HepG2 (cell line): ENCODE results near the gene DPY19L3. TPM values are rescaled to one million over a fixed set of nuclear protein-coding genes. Genes with fewer than 3 reads are reported as not detected.
A peak's percentile ranks its signal among the peaks of the same experiment; 100 is the strongest.

ENCODE experiments used
- BCL6 ChIP-seq: IDR thresholded peaks from 2 replicates; pipeline ENCODE4 v1.6.1; 2016; ENCODE audit warnings: missing genetic modification reagents, missing compliant biosample characterization
- DNMT3B ChIP-seq: conservative IDR thresholded peaks from 2 replicates; pipeline ENCODE4 v1.6.1; 2016; ENCODE audit warnings: missing biosample characterization, control low read depth
- HOXA3 ChIP-seq: sonication (generic); formaldehyde crosslinking; IDR thresholded peaks from 2 replicates; pipeline ENCODE4 v1.5.0; 2020; ENCODE audit warnings: missing genetic modification reagents
- LBX2 ChIP-seq: sonication (generic); formaldehyde crosslinking; IDR thresholded peaks from 2 replicates; pipeline ENCODE4 v1.5.0; 2020; ENCODE audit warnings: missing genetic modification reagents, mild to moderate bottlenecking, borderline replicate concordance
- MYPOP ChIP-seq: sonication (generic); formaldehyde crosslinking; IDR thresholded peaks from 2 replicates; pipeline ENCODE4 v1.8.1; 2023; ENCODE audit warnings: mild to moderate bottlenecking, moderate library complexity, missing genetic modification reagents
- PITX1 ChIP-seq: sonication (generic); formaldehyde crosslinking; IDR thresholded peaks from 2 replicates; pipeline ENCODE4 v1.5.1; 2020; ENCODE audit warnings: mild to moderate bottlenecking, missing genetic modification reagents
- POLR2G ChIP-seq: fragments of 200-400 bp; formaldehyde crosslinking; IDR thresholded peaks from 2 replicates; pipeline ENCODE4 v1.6.1; 2018; ENCODE audit warnings: mild to moderate bottlenecking, low read depth, low read length, moderate library complexity
- REPIN1 ChIP-seq: sonication (generic); formaldehyde crosslinking; IDR thresholded peaks from 2 replicates; pipeline ENCODE4 v1.8.0; 2022; ENCODE audit warnings: missing genetic modification reagents, low read depth, mild to moderate bottlenecking, borderline replicate concordance
- SNAPC2 ChIP-seq: sonication (generic); formaldehyde crosslinking; IDR thresholded peaks from 2 replicates; pipeline ENCODE4 v1.8.1; 2022; ENCODE audit warnings: mild to moderate bottlenecking, missing genetic modification reagents
- SOX13 ChIP-seq, 3 experiments: fragments of 450-650 bp in 1 of 3; sonication (generic) in 1 of 3; formaldehyde crosslinking in 1 of 3; IDR thresholded peaks in 2 of 3; conservative IDR thresholded peaks in 1 of 3; 2 replicates each; pipeline versions ENCODE4 v1.5.0 to v1.6.1; 2016 to 2020; ENCODE audit warnings: antibody characterized with exemption in 1 of 3, mild to moderate bottlenecking in 1 of 3, missing compliant biosample characterization in 1 of 3, missing genetic modification reagents in 1 of 3, moderate library complexity in 1 of 3
- SOX6 ChIP-seq, 2 experiments: fragments of 450-650 bp in 1 of 2; sonication (generic) in 1 of 2; formaldehyde crosslinking in 1 of 2; IDR thresholded peaks; 2 replicates each; pipeline versions ENCODE4 v1.4.0 to v1.6.1; 2017 to 2020; ENCODE audit warnings: antibody characterized with exemption in 1 of 2, mild to moderate bottlenecking in 1 of 2, missing genetic modification reagents in 1 of 2
- YEATS2 ChIP-seq: sonication (generic); formaldehyde crosslinking; IDR thresholded peaks from 2 replicates; pipeline ENCODE4 v1.4.0; 2020; ENCODE audit warnings: missing genetic modification reagents, borderline replicate concordance
- ZBTB20 ChIP-seq: sonication (generic); formaldehyde crosslinking; IDR thresholded peaks from 2 replicates; pipeline ENCODE4 v1.8.1; 2023; ENCODE audit warnings: missing genetic modification reagents, low read depth, mild to moderate bottlenecking, borderline replicate concordance
- ZGPAT ChIP-seq: IDR thresholded peaks from 2 replicates; pipeline ENCODE4 v1.6.1; 2016; ENCODE audit warnings: mild to moderate bottlenecking
- ZNF138 ChIP-seq: sonication (generic); formaldehyde crosslinking; IDR thresholded peaks from 2 replicates; pipeline ENCODE4 v1.5.0; 2020; ENCODE audit warnings: mild to moderate bottlenecking, low read depth, missing genetic modification reagents
- ZNF230 ChIP-seq: sonication (generic); formaldehyde crosslinking; IDR thresholded peaks from 2 replicates; pipeline ENCODE4 v1.4.0; 2020; ENCODE audit warnings: mild to moderate bottlenecking, missing genetic modification reagents
- ZNF275 ChIP-seq: sonication (generic); formaldehyde crosslinking; IDR thresholded peaks from 2 replicates; pipeline ENCODE4 v1.8.0; 2022; ENCODE audit warnings: missing genetic modification reagents, mild to moderate bottlenecking, inconsistent platforms, borderline replicate concordance
- ZNF513 ChIP-seq: sonication (generic); formaldehyde crosslinking; conservative IDR thresholded peaks from 2 replicates; pipeline ENCODE4 v1.5.0; 2020; ENCODE audit warnings: missing genetic modification reagents
- ZNF749 ChIP-seq: sonication (generic); formaldehyde crosslinking; IDR thresholded peaks from 2 replicates; pipeline ENCODE4 v1.8.0; 2022; ENCODE audit warnings: mild to moderate bottlenecking, missing genetic modification reagents, moderate library complexity, borderline replicate concordance
- ZNF777 ChIP-seq: sonication (generic); formaldehyde crosslinking; IDR thresholded peaks from 2 replicates; pipeline ENCODE4 v1.4.0; 2020; ENCODE audit warnings: missing genetic modification reagents
- ZNF878 ChIP-seq: sonication (generic); formaldehyde crosslinking; IDR thresholded peaks from 2 replicates; pipeline ENCODE4 v1.8.1; 2023; ENCODE audit warnings: mild to moderate bottlenecking, missing genetic modification reagents, moderate library complexity
- polyA plus RNA-seq, 8 experiments: library from polyadenylated mRNA; depleted of rRNA in 3 of 8; stranded (reverse) in 7 of 8; unstranded in 1 of 8; fragments of >200 nt; fragmentation: Illumina TruSeq in 4 of 8; extraction: Trizol in 4 of 8; gene quantifications; 2 replicates each; pipeline versions ENCODE4 v1.2.1 to v1.2.3, GENCODE V29; 2011 to 2016; ENCODE audit warnings: low read depth in 4 of 8, missing spikeins in 1 of 8, mixed read lengths in 1 of 8; ENCODE audit not compliant: insufficient read depth in 1 of 8
- total RNA-seq, 5 experiments: library from RNA; depleted of rRNA; stranded (reverse); fragments of >200 nt; fragmentation: Illumina TruSeq; extraction: Trizol; gene quantifications; 2 replicates each; pipeline ENCODE4 v1.2.3, GENCODE V29; 2016; ENCODE audit warnings: low read depth in 1 of 5

The DPY19L3 gene
- total and polyA plus RNA-seq, 2 of the 13 experiments (the other 11 are each of a cell fraction or from before 2014, with no cell fraction given), result 21.6 to 25.2 TPM

- TF ChIP-seq ZGPAT (peak; percentile 75), ZNF513 (no peak), DNMT3B (CRISPR knock-in tag) (0 out of 2 replicates have a peak, but pooled peaks have one; percentile 38), BCL6 (CRISPR knock-in tag) (no peak), SNAPC2 (CRISPR knock-in tag) (no peak), ZNF749 (CRISPR knock-in tag) (peak; percentile 70; the same call in 1 of the 2 replicates), PITX1 (CRISPR knock-in tag) (peak; percentile 64; the same call in 1 of the 2 replicates), ZNF777 (CRISPR knock-in tag) (peak; percentile 90), MYPOP (0 out of 2 replicates have a peak, but pooled peaks have one; percentile 1), POLR2G (peak; percentile 97), SOX13 (IDR thresholded peaks at IDR 0.05) (no peak), SOX13 (CRISPR knock-in tag; conservative IDR thresholded peaks at IDR 0.05 in 1 of 2, IDR thresholded peaks at IDR 0.05 in 1 of 2) (peak in 1 of 2 experiments; percentile 51; a peak in 1 of 4 replicates), ZNF230 (CRISPR knock-in tag) (no peak), LBX2 (CRISPR knock-in tag) (no peak), REPIN1 (CRISPR knock-in tag) (peak; percentile 26; the same call in 1 of the 2 replicates), YEATS2 (peak; percentile 86), SOX6 (IDR thresholded peaks at IDR 0.05) (no peak), SOX6 (CRISPR knock-in tag; IDR thresholded peaks at IDR 0.05) (peak; percentile 45; the same call in 1 of the 2 replicates), ZBTB20 (CRISPR knock-in tag) (0 out of 2 replicates have a peak, but pooled peaks have one; percentile 14), ZNF138 (0 out of 2 replicates have a peak, but pooled peaks have one; percentile 79), HOXA3 (CRISPR knock-in tag) (peak; percentile 66), ZNF878 (CRISPR knock-in tag) (no peak), ZNF275 (peak; percentile 38; the same call in 1 of the 2 replicates)
Observed at GRCh38 chr19:32405431-32406160, at the start of gene DPY19L3 (continued).
